Effector CD8-positive, alpha-beta T cell (primary cell): ENCODE data around the gene CCDC57.

ENCODE experiments used
- DNase-seq: peaks from one replicate; lab custom pipeline; 2025; lab: John Stamatoyannopoulos, UW

Gene CCDC57

GRCh38 chr17:82106688-82107305 lies 105.8 kb downstream of the CCDC57 start:
- no peak for DNase-seq

GRCh38 chr17:82105882-82106687 lies 106.6 kb downstream of the CCDC57 start:
- DNase-seq = peak; percentile 31

GRCh38 chr17:82105417-82105881 lies 107.2 kb downstream of the CCDC57 start:
- no peak for DNase-seq

- no peak for DNase-seq
Observed at GRCh38 chr17:82104797-82105416, 107.7 kb downstream of the CCDC57 start.

- no peak for DNase-seq
Observed at GRCh38 chr17:82103553-82104451, 108.8 kb downstream of the CCDC57 start.

GRCh38 chr17:82101767-82102679 lies 110.6 kb downstream of the CCDC57 start:
- no peak for DNase-seq

GRCh38 chr17:82101301-82101715 lies 111.3 kb downstream of the CCDC57 start:
- DNase-seq = no peak

- no peak for DNase-seq
Observed at GRCh38 chr17:82100502-82101298, 111.9 kb downstream of the CCDC57 start.

- no peak for DNase-seq
Observed at GRCh38 chr17:82098939-82099763, 113.5 kb downstream of the CCDC57 start.

GRCh38 chr17:82098169-82098938 lies 114.3 kb downstream of the CCDC57 start, which contains the start of gene FASN:
FASN (minus strand) TSS chr17:82098236; CDS start chr17:82096445, 1,791 bp downstream.
- peak; percentile 86 for DNase-seq

- no peak for DNase-seq
Observed at GRCh38 chr17:82097919-82098168, 114.8 kb downstream of the CCDC57 start.

- no peak for DNase-seq
Observed at GRCh38 chr17:82097184-82097918, 115.3 kb downstream of the CCDC57 start.

- no peak for DNase-seq
Observed at GRCh38 chr17:82096709-82097183, 115.9 kb downstream of the CCDC57 start.

GRCh38 chr17:82095777-82096708 lies 116.6 kb downstream of the CCDC57 start:
- no peak for DNase-seq

GRCh38 chr17:82094931-82095776 lies 117.5 kb downstream of the CCDC57 start:
- DNase-seq = no peak
